Activated CD4-positive, alpha-beta T cell treated with anti-CD3 and anti-CD28 coated beads for 4 hours (primary cell): ENCODE results near the gene SHKBP1.
"Not testable (repeated sequence)": the region's sequence is repeated elsewhere in the genome, so short reads cannot be mapped to it uniquely, and the experiment has no call there.

ENCODE experiments used
- DNase-seq, 2 donors: peaks; one replicate each; pipeline ENCODE4 v3.0.0-alpha.2; 2020

SHKBP1 gene

GRCh38 chr19:40616178-40616577 is 39.5 kb downstream of the SHKBP1 start:
- no peak for DNase-seq

- DNase-seq: no peak
Measured at GRCh38 chr19:40616941-40617340, 40.3 kb downstream of the SHKBP1 start.

- no peak for DNase-seq
Measured at GRCh38 chr19:40617961-40618360, 41.3 kb downstream of the SHKBP1 start.

GRCh38 chr19:40619333-40620160 is 42.9 kb downstream of the SHKBP1 start:
- no peak for DNase-seq

- no peak for DNase-seq
Measured at GRCh38 chr19:40620161-40620485, 43.5 kb downstream of the SHKBP1 start.

GRCh38 chr19:40621283-40621682 is 44.6 kb downstream of the SHKBP1 start:
- DNase-seq: no peak

- no peak for DNase-seq
Measured at GRCh38 chr19:40621966-40622772, 45.5 kb downstream of the SHKBP1 start.

- DNase-seq: no peak
Measured at GRCh38 chr19:40622773-40623075, 46.1 kb downstream of the SHKBP1 start.

- no peak for DNase-seq
Measured at GRCh38 chr19:40623403-40624251, 47.0 kb downstream of the SHKBP1 start.

GRCh38 chr19:40624369-40625153 is 47.9 kb downstream of the SHKBP1 start:
- DNase-seq: not testable (repeated sequence)

- no peak for DNase-seq
Measured at GRCh38 chr19:40625406-40626120, 48.9 kb downstream of the SHKBP1 start.

GRCh38 chr19:40626918-40627317 is 50.2 kb downstream of the SHKBP1 start:
- no peak for DNase-seq

- no peak for DNase-seq
Measured at GRCh38 chr19:40627486-40628279, 51.0 kb downstream of the SHKBP1 start.

GRCh38 chr19:40629346-40629745 is 52.7 kb downstream of the SHKBP1 start:
- no peak for DNase-seq

- no peak for DNase-seq
Measured at GRCh38 chr19:40630571-40631160, 54.0 kb downstream of the SHKBP1 start.

GRCh38 chr19:40632311-40633036 is 55.8 kb downstream of the SHKBP1 start:
- DNase-seq: no peak

GRCh38 chr19:40633207-40633606 is 56.5 kb downstream of the SHKBP1 start:
- DNase-seq: no peak

GRCh38 chr19:40638327-40638726 is 61.7 kb downstream of the SHKBP1 start:
- DNase-seq: no peak

GRCh38 chr19:40639638-40639982 is 62.9 kb downstream of the SHKBP1 start:
- no peak for DNase-seq

- no peak for DNase-seq
Measured at GRCh38 chr19:40640744-40641143, 64.1 kb downstream of the SHKBP1 start.
